HG03095 (cell line): ENCODE data around the gene SLC12A1.
"Not testable (repeated sequence)": the region's sequence is repeated elsewhere in the genome, so short reads cannot be mapped to it uniquely, and the experiment has no call there.

Experiments
- ATAC-seq: cut with Tn5 transposase; IDR thresholded peaks from one replicate; pipeline ENCODE4 v1.9.1; 2021; ENCODE audit warnings: moderate library complexity; ENCODE audit not compliant: unreplicated experiment

The SLC12A1 gene

DNA sequence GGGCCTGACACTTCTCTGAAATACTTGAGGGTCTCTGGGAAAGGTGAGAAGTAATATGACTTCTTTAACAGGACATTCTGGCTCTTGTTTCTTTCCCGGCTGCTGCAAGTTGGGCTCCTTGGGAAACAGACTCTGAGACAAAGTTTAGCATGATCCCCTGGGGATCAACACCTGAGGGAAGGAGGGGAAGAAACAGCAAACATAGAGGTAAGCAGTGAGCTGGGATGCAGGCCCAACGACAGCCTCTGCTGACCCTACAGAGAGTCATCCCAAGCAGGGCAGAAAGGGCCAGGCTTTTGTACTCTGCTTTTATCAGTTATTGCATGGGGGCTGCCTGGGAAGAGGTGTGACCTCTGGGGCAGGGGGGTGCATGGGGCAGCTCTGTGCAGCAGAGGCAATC lies 98.3 kb downstream of the SLC12A1 start:
- no peak for ATAC-seq

DNA sequence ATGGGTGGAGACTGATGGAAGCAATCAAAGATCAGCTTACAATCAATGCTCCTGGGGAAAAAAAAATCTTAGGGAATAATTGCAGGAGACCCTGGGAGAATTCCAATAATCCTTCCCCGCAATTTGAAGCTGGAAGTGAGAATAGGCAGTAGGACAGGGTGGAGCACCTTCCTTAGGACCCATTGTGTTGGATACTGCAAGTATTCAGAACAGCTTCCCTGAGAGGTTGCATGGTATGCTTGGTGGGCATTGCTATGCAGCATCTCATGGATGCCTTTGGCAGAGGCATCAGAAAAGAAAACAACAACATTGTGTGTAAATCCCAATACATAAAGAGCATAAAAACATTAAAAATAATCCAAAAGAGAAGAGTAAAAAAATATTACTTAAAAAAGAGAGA lies 100.5 kb downstream of the SLC12A1 start:
- no peak for ATAC-seq

DNA sequence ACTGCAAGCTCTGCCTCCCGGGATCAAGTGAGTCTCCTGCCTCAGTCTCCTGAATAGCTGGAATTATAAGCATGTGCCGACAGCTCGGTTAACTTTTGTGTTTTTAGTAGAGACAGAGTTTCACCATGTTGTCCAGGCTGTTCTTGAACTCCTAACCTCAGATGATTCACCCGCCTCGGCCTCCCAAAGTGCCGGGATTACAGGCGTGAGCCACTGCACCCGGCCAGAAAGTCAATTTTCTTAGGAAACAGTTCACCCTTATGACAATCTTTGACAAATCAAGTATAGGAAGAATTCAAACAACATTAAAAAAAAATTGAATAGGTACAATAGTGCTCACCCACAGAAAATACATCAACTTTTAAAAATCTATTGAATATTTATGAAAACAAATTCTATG lies 101.5 kb downstream of the SLC12A1 start:
- no peak for ATAC-seq

DNA sequence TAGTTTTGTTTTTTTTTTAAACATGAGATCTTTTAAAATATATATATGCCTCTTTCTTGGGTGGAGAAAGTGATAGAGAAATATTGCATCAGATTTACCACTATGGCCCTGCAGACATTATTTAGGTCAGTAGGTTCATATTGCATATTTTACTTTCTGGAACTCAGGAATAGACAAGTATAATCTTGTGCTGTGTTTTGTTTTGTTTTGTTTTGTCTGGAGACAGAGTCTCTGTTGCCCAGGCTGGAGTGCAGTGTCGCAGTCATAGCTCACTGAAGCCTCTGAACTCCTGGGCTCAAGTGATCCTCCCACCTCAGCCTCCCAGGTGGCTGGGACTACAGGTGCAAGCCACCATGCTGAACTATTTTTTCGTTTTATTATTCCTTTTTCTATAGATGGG lies 103.6 kb downstream of the SLC12A1 start:
- ATAC-seq, result no peak

DNA sequence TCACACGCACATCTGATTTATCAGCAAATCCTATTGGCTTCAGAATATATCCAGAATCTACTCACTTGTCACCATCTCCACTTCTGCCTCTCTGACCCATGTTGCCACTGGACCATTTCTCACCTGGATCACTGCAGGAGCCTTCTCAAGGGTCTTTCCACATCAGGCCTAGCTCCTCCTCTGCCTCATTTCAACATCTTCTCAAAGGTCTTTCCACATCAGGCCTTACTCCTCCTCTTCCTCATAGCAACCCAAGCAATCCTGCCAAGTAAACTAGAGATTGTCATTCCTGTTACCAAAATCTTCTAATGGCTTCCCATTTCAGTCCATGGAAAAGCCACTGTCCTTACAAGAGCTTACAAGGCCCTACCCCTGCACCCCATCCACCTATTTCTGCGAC lies 107.1 kb downstream of the SLC12A1 start:
- no peak for ATAC-seq

DNA sequence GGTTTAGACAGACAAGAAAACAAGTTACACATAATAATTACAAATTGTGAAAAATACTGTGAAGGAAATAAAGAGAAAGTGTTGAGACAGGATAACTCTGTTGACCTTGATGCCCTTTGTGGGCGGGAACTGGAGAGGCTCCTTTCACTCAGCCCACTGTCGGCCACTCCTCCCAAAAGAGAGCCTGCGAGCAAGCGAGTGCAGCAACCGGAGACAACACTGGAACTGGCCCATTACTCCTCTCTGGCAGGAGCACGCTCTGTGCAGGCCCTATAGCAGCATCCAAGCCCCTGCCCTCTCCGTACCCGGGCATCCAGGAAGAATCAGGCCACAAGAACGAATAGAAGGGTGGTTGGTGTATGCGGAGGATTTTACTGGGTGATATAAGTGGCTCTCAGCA lies 108.9 kb downstream of the SLC12A1 start:
- no peak for ATAC-seq

DNA sequence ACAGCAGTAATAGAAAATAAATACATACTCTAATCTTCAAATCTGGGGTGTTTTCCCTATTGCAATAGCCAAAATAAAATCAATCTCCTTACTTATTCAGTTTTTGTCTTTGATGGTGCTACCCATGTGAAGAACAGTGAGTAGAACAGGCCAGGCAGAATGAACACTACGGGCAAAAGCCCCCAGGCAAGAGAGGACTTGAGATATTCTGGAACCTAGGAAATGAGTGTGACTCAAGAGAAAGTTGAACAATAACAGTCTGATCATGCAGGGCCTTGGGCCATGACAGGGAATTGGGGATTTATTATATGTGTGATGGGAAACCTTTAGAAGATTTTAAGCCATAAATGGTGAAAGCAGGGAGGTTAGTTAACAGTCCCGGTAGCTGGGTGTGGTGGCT lies 111.1 kb downstream of the SLC12A1 start:
- no peak for ATAC-seq

DNA sequence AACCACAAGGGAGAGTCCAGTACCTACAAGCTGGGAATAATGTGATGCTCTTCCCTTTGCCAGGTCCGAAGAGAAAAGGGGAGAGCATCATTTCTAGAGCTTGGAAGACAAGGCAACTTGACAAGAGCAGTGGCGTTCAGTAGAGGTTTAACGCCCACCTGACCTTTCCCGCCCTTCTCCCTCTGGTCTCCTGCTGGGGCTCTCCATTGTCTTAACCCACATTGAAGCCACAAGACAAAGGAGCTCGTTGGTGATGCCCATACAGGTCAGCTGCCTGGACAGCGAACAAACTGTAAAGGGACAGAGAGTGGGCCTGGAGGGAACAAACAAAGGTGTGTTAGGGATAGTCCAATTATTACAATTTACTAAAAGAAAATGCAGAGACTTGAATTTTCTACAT lies 112.0 kb downstream of the SLC12A1 start:
- ATAC-seq, result no peak

DNA sequence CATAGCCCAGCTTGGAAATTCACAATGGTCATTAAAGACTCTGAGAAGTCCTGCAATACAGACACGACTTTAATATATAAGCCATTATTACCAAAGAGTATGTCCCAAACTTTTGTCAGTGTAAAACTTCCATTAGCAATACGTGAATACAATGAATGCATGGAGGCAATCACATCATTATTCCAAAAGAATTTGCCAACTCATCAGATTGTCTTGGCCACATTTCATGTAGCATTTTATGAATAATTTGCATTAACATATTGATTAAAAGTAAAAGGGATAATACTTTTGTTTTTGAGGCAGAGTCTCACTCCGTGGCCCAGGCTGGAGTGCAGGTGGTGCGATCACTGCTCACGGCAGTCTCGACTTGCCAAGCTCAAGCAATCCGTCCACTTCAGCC lies 117.2 kb downstream of the SLC12A1 start:
- no peak for ATAC-seq

DNA sequence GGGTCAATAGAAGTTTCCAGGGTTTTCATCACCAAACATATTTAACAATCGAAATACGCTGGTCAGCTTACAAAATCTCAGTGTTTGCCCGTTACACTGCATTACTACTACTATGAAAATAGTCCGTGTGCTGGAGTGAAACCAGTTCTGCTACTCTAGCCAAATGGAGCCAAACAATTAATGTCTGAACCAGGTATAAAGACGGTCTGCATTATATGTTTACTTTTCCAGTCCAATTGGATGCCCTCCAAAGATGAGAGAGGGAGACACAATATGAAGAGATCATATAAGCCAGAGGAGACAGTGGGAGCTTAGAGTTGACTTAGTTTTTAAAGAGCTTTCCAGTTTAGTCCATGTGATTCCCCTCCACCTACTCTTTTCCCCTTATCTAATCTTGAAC lies 118.8 kb downstream of the SLC12A1 start:
- ATAC-seq, result no peak

DNA sequence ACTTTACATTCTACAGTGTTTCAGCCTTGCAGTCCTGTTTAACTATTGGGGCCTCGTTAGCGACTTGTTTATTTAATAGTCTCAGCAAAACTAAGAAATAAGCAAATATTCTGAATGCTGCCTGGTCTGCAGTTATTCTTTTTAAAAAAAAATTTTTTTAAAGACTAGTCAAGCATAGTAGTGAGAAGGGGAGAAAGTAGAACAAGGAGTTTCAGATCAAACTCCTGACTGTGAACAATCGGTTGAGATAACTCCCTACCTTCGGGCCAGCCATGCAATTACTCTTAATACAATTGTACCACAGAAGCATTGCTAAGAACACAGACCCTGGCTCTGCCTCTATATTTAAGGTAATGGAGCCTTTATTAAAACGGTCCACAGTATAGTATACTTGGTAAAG lies 119.3 kb downstream of the SLC12A1 start:
- ATAC-seq, result peak; percentile 46

DNA sequence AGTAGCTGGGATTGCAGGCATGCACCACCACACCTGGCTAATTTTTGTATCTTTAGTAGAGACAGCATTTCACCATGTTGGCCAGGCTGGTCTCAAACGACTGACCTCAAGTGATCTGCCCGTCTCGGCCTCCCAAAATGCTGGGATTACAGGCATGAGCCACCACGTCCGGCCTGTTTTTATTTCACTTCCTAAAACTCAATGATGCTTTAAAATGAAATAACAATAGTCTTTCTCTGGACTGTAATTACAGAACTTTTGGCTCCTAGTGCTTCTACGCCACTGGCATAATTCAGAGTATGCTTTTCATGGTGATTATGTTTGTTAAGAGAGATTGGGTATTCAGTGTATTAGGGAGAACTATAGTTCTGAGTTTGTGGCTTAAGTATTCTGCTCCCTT lies 120.1 kb downstream of the SLC12A1 start:
- ATAC-seq, result not testable (repeated sequence)

DNA sequence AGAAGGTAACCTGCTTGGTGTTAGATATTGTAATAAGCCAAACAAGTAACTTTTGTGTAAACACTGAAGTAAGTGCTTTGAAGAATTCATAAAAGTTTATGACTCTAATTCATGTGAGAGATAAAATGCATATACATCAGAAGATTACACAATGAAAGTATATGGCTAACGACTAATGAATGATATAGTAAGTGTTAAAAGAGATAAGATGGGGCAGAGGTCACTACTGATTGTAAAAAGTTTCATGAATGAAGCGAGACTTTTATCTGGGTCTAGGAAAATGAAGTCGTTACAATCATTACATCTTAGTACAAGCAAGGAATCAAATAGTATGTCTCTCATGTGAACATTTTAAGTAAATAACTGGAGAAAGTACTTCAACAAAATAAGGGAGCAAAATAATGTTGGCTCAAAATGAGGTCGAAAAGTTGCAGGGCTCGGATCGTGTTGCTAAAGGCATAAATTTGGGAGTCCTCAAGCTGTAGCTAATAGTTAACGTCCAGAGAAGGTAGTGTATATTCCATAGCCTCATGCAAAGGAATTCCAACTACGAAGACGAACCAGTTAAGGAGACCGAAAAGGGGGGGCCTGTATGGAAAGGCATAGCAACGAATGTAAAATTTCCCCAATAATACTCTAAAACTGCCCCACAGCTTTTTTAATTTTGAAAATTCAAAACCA lies 124.1 kb downstream of the SLC12A1 start:
- ATAC-seq, result no peak

DNA sequence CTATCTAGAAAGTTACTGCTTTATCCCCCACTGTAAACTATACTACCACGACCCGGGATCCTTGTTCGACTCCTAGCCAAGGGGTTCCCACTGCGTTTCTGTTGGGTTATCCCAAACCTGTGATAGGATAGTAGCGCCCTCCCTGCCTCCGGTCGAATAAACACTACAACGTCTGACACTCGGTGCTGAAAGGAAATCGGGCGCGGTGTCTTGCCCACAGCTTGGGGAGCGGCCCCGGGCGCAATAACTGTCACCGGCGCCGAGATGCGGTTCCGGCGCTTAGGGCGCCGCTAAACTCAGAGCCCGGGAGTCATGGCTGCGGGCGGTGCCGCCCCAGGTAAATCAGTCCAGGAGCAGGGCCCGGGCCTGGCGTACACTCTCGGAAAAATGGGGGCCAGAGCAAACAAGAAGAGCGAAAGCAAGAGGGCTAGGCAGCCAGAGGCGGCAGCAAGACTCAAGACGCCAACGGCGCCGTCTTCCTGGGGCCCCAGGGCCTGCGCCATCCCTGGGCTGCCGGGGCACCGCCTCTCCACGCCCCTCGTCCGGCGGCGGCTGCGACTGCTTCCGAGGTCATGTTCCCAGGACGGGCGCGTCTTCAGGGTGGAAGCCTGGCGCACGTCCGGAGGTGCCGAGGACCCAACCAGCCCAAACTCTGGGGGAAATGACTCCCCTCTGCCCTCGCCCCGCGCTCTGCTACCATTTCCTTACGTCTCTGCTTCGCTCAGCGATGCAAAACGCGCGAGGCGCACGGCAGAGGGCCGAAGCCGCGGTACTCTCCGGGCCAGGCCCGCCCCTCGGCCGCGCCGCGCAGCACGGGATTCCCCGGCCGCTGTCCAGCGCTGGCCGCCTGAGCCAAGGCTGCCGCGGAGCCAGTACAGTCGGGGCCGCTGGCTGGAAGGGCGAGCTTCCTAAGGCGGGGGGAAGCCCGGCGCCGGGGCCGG lies 125.0 kb downstream of the SLC12A1 start, which contains the start of gene DUT:
Gene DUT (plus strand): TSS at position 575 of the 941 bp plus-strand sequence. CDS start 87 bp downstream, at position 662.
- ATAC-seq, result peak; percentile 79

DNA sequence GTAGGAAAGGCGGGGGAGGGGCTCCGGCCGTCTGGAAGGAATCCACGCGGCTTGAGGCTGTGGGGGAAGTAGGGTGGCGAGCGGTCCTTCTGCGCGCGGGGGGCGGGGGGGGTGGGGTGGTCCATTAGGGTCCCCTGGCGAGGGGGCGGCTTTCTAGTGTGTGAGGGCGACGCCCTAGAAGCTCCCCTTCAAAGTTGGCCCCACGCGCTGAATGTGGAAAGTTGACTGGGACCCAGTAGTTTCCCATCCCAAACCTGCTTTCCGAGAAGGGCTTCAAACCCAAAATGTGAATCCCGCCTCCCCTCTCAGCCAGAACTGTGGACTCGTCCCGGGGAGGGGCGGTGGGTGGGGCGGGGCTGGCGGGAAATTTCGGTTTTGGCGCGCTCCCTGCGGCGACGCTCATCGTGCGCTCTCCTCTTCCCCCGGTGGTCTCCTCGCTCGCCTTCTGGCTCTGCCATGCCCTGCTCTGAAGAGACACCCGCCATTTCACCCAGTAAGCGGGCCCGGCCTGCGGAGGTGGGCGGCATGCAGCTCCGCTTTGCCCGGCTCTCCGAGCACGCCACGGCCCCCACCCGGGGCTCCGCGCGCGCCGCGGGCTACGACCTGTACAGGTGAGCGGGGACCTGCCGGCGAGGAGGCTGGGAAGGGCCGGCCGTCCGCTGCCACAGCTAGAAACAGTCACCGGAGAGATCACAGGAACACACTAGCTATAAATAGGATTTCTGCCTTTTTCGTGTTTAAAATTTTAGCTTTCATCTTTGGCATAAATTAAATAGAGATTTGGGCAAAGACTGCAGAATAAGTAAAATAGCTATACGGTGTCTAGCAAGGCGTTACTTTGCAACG lies 125.9 kb downstream of the SLC12A1 start:
- ATAC-seq, result peak; percentile 34

DNA sequence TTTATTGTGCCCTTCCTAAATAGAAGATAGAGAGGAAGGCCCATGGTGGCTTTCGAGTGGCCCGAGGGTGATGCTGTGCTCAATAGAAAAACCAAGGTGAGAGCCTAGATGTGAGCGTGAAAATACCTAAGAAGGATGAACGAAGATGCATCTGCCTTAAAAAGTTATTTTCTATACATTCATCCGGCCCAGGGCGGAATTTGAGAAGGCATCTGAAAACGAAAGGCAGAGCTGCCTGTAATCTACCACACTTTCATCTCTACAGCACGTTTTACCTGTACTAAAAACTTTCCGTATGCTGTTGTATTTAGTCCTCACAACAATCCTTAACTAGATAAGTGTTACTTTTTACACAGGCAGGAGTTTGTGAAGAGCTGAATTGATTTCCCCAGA lies 126.5 kb downstream of the SLC12A1 start:
- ATAC-seq, result no peak

DNA sequence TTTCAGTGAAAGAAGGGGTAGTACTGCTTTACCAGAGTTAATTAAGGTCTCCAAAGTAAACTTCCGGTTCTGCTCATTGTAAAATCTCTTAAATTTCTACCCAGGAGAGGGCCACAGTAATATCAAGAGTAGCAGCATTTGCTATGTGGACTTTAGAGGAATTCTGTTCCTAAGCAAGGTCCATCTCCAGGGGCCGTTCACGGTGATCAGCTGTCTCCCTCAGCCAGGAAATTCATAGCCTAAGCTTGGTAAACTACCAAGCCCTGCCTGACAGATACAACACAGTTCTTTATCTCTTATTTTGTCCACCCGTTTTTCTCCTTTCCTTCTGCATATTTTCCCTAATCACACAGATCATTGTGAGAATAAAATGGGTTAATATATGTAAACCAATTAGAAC lies 127.4 kb downstream of the SLC12A1 start:
- no peak for ATAC-seq

DNA sequence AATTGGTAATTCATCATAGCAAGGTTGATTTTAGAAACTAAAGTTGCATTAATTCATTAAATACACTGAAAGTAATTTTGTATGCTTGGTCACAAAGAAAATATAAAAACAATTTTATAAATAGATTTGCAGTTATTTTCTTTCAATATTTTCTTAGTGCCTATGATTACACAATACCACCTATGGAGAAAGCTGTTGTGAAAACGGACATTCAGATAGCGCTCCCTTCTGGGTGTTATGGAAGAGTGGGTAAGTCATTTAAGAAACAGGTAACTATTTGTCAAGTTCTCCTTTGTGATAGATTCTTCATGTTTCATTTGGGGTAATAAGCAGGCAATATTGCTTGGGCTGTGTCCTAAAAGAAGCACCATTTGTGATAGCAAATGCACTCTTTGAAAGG lies 128.2 kb downstream of the SLC12A1 start:
- ATAC-seq, result no peak

DNA sequence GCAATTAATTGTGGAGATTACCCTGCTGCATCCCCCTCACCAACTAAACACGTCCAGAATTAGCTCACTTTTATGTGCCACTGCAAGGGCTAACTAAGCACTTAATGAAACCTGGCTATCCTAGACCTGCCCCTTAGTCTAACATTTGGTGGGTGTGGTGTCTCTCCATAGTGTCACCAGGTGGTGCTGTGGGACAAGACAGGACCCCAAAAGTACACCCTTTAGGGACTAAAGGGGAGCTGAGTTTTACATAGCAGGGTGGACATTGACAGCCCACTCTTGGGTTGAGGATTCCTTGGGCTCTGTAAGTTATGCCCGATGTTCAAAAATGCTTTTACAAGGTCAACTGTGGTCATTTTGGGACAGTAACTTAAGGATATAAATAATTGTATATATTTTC lies 130.8 kb downstream of the SLC12A1 start:
- ATAC-seq, result no peak

DNA sequence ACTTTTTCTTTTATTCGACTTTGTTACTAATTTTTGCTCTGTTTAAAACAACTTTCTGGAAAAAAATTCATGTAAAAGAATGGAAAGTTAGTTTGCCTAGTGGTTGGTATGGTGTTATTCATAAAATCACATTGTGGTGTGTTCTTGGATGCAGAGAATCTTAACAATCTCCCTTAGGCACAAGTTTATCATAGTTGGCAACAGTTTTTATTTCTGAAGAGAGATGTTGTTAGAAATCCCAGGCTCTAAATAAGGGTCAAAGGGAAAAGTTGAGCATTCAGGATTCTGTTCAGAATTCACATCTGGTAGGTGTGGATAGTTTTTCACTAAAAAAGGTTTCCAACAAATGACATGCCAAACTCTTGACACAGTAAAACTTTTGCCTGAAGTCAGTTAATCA lies 131.5 kb downstream of the SLC12A1 start:
- no peak for ATAC-seq

DNA sequence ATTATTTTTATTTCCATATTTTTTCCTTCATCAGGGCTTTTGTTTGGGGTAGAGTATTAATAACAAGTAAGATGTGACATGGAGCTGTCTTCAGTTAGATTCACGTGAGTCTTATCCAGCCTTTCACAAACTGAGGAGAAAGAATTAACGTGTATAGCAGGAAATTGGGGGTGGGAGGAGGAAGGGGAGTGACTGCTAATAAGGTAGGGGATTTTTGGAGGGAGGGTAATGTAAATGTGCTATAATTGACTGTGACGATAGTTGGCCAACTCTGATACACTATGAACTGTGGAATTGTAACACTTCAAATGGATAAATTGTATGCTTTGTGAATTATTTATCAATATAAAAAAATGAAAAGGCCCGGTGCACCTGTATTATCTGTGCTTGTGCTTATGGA lies 134.0 kb downstream of the SLC12A1 start:
- ATAC-seq, result no peak
